A549 (cell line): Measurements from ENCODE around the gene NADK. TPM values are rescaled to one million over a fixed set of nuclear protein-coding genes. Genes with fewer than 3 reads are reported as not detected.
"Not testable (repeated sequence)": the region's sequence is repeated elsewhere in the genome, so short reads cannot be mapped to it uniquely, and the experiment has no call there.

Experiments
- ATAC-seq, 2 experiments: fragments of 200-7000 bp in 1 of 2; fragments of >200 bp in 1 of 2; cut with Nextera tagmentation in 1 of 2; cut with Tn5 transposase in 1 of 2; 3 replicates each; pipeline versions ENCODE4 v1.8.0 to v1.9.1; 2018 to 2020; ENCODE audit warnings: mild to moderate bottlenecking in 1 of 2, moderate library complexity in 1 of 2
- CTCF ChIA-PET: fragments of 300-600 bp; sonication (Branson Sonifier 250); formaldehyde crosslinking; extraction: SDS; loops from one replicate; lab custom pipeline; 2021; ENCODE audit warnings: antibody characterized with exemption, inconsistent platforms; lab: Yijun Ruan, JAX
- POLR2A ChIA-PET: fragments of 350-600 bp; formaldehyde crosslinking; extraction: SDS; loops from one replicate; lab custom pipeline; 2021; ENCODE audit warnings: antibody characterized with exemption, inconsistent platforms; lab: Yijun Ruan, JAX
- DNase-seq, 2 experiments: peaks; one replicate each; pipeline versions ENCODE4 v3.0.0 to v3.0.0-alpha.2; 2011 to 2016; ENCODE audit warnings: low read depth in 1 of 2, low spot score in 1 of 2
- FAIRE-seq: peaks from 2 replicates; lab custom pipeline; 2011; peaks lifted over from hg19 to GRCh38; lab: Jason Lieb, UNC
- H3K27ac ChIP-seq, 2 experiments: fragments of >200 bp; sonication (Bioruptor Twin); formaldehyde crosslinking; 3 replicates each; pipeline ENCODE4 v1.5.1; 2016 to 2017
- H3K4me1 ChIP-seq: fragments of >200 bp; sonication (Bioruptor Twin); formaldehyde crosslinking; 3 replicates; pipeline ENCODE4 v1.6.1; 2016
- H3K4me2 ChIP-seq: fragments of >200 bp; sonication (Bioruptor Twin); formaldehyde crosslinking; 3 replicates; pipeline ENCODE4 v1.6.1; 2016
- H3K4me3 ChIP-seq: fragments of >200 bp; sonication (Bioruptor Twin); formaldehyde crosslinking; 3 replicates; pipeline ENCODE4 v1.5.1; 2016
- H3K9me3 ChIP-seq: fragments of >200 bp; sonication (Bioruptor Twin); formaldehyde crosslinking; 3 replicates; pipeline ENCODE4 v1.6.1; 2016
- CHD2 ChIP-seq: fragments of 150-350 bp; IDR thresholded peaks from 2 replicates; pipeline ENCODE4 v1.6.1; 2014; ENCODE audit warnings: low read length; ENCODE audit not compliant: partially characterized antibody
- CHD4 ChIP-seq: fragments of 200-600 bp; sonication (generic); IDR thresholded peaks from 2 replicates; pipeline ENCODE4 v1.6.1; 2016; ENCODE audit warnings: antibody characterized with exemption, mild to moderate bottlenecking, borderline replicate concordance
- E2F6 ChIP-seq: IDR thresholded peaks from 2 replicates; pipeline ENCODE4 v1.6.1; 2012; ENCODE audit warnings: low read depth, borderline replicate concordance
- EHMT2 ChIP-seq: fragments of 200-600 bp; sonication (generic); IDR thresholded peaks from 2 replicates; pipeline ENCODE4 v1.6.1; 2016; ENCODE audit warnings: antibody characterized with exemption, low read depth, mild to moderate bottlenecking, moderate library complexity
- EP300 ChIP-seq, 2 experiments: fragments of >200 bp; sonication (Bioruptor Twin); formaldehyde crosslinking; IDR thresholded peaks; 2 replicates in 1 of 2; 3 replicates in 1 of 2; pipeline ENCODE4 v1.6.1; 2016 to 2017
- FOSL2 ChIP-seq, 2 experiments: fragments of 450-650 bp in 1 of 2; fragments of >200 bp in 1 of 2; sonication (Bioruptor Twin) in 1 of 2; formaldehyde crosslinking; IDR thresholded peaks; 2 replicates each; pipeline versions ENCODE4 v1.5.0 to v1.6.1; 2016 to 2020; ENCODE audit warnings: mild to moderate bottlenecking in 1 of 2, moderate library complexity in 1 of 2
- FOXS1 ChIP-seq: fragments of 250-450 bp; sonication (Bioruptor Pico); IDR thresholded peaks from 2 replicates; pipeline ENCODE4 v1.5.0; 2020; ENCODE audit warnings: mild to moderate bottlenecking, moderate library complexity
- HOXB13 ChIP-seq: fragments of 250-450 bp; sonication (Bioruptor Pico); IDR thresholded peaks from 2 replicates; pipeline ENCODE4 v1.5.0; 2020; ENCODE audit warnings: low read depth, mild to moderate bottlenecking, moderate library complexity
- JUN ChIP-seq, 2 experiments: fragments of >200 bp; sonication (Bioruptor Twin); formaldehyde crosslinking; IDR thresholded peaks; 2 replicates in 1 of 2; 3 replicates in 1 of 2; pipeline ENCODE4 v1.6.1; 2016 to 2017
- NR3C1 ChIP-seq: fragments of >200 bp; sonication (Bioruptor Twin); formaldehyde crosslinking; IDR thresholded peaks from 3 replicates; pipeline ENCODE4 v1.6.1; 2017
- PBX3 ChIP-seq: IDR thresholded peaks from 2 replicates; pipeline ENCODE4 v1.6.1; 2012
- RARB ChIP-seq: fragments of 250-450 bp; sonication (Bioruptor Pico); IDR thresholded peaks from 2 replicates; pipeline ENCODE4 v1.8.0; 2021; ENCODE audit warnings: mild to moderate bottlenecking, moderate library complexity
- RCOR1 ChIP-seq: fragments of 150-350 bp; IDR thresholded peaks from 2 replicates; pipeline ENCODE4 v1.6.1; 2014; ENCODE audit warnings: antibody characterized with exemption, low read length, low read depth
- RNF2 ChIP-seq: fragments of 200-600 bp; sonication (generic); IDR thresholded peaks from 2 replicates; pipeline ENCODE4 v1.6.1; 2016; ENCODE audit warnings: low read depth, mild to moderate bottlenecking, antibody characterized with exemption, moderate library complexity, borderline replicate concordance
- SREBF2 ChIP-seq: fragments of 450-650 bp; IDR thresholded peaks from 2 replicates; pipeline ENCODE4 v1.6.1; 2014; ENCODE audit warnings: mild to moderate bottlenecking, moderate library complexity
- ZNF302 ChIP-seq: fragments of 250-450 bp; sonication (Bioruptor Pico); IDR thresholded peaks from 2 replicates; pipeline ENCODE4 v1.9.0; 2021; ENCODE audit warnings: inconsistent platforms, mild to moderate bottlenecking, moderate library complexity
- WGBS: methylation state at CpG from one replicate; pipeline ENCODE4 v1.1.6; 2017; ENCODE audit errors: missing lambda C conversion rate; 5-methylcytosine and 5-hydroxymethylcytosine counted together
- polyA plus RNA-seq, 4 experiments: library from polyadenylated mRNA; depleted of rRNA in 3 of 4; stranded (reverse); fragments of >200 nt; fragmentation: RNase III in 1 of 4; extraction: RNeasy Plus Mini Kit Qiagen cat#74134 plus additional on column Dnase treatment in 1 of 4; gene quantifications; 2 replicates in 3 of 4; 3 replicates in 1 of 4; pipeline ENCODE4 v1.2.3, GENCODE V29; 2011 to 2017

NADK gene
- polyA plus RNA-seq, 2 of the 4 experiments (the other 2 are of a cell fraction), result 35.8 to 38.4 TPM

GRCh38 chr1:1732381-1732780, 45.9 kb downstream of the NADK start:
- no peaks in the 10 kb centered on the region for H3K9me3 ChIP-seq
- FAIRE-seq (no peak), ATAC-seq (no peak), DNase-seq (no peak)
- POLR2A ChIA-PET, result no interaction called here
- no peak overlapping the region for H3K4me3 ChIP-seq
- H3K27ac ChIP-seq, result no peak overlapping the region
- H3K4me2 ChIP-seq, result no peak overlapping the region
- CTCF ChIA-PET, result no interaction called here
- no peaks in the 10 kb centered on the region for H3K4me1 ChIP-seq
- 93% methylated on average over 17 of the region's 17 CpGs for WGBS
- TF ChIP-seq CHD2, result no peak
- TF ChIP-seq EHMT2, result no peak
- no peak for TF ChIP-seq RNF2
- TF ChIP-seq RCOR1, result no peak
- no peak for TF ChIP-seq PBX3
- no peak for TF ChIP-seq RARB (CRISPR knock-in tag)
- TF ChIP-seq HOXB13 (CRISPR knock-in tag), result no peak
- TF ChIP-seq NR3C1, result no peak
- no peak for TF ChIP-seq E2F6
- TF ChIP-seq SREBF2, result no peak
- TF ChIP-seq EP300 (IDR thresholded peaks at IDR 0.05), result no peak
- TF ChIP-seq ZNF302 (CRISPR knock-in tag), result no peak
- no peak for TF ChIP-seq JUN (IDR thresholded peaks at IDR 0.05)
- TF ChIP-seq CHD4, result no peak

- no peak overlapping the region for H3K4me2 ChIP-seq
- H3K4me1 ChIP-seq, result no peaks in the 10 kb centered on the region
- 90% methylated on average over 14 of the region's 17 CpGs for WGBS
- ChIA-PET POLR2A (no interaction called here), CTCF (no interaction called here)
- H3K4me3 ChIP-seq, result no peak overlapping the region
- no peak for FAIRE-seq
- no peak for DNase-seq
- no peak overlapping the region for H3K27ac ChIP-seq
- TF ChIP-seq FOXS1, result no peak
- no peak for TF ChIP-seq EP300 (IDR thresholded peaks at IDR 0.05)
- TF ChIP-seq FOSL2 (IDR thresholded peaks at IDR 0.05), result no peak
- no peak for TF ChIP-seq FOSL2 (CRISPR knock-in tag; IDR thresholded peaks at IDR 0.05)
- no peaks in the 10 kb centered on the region for H3K9me3 ChIP-seq
- no peak for ATAC-seq
These were observed 47.4 kb downstream of the NADK start for GRCh38 chr1:1730870-1731269.

GRCh38 chr1:1730230-1730629, 48.0 kb downstream of the NADK start:
- H3K9me3 ChIP-seq, CTCF ChIA-PET, H3K27ac ChIP-seq, H3K4me2 ChIP-seq, H3K4me3 ChIP-seq, H3K4me1 ChIP-seq, DNase-seq, FAIRE-seq, POLR2A ChIA-PET: not testable (repeated sequence)
- 0 out of 6 replicates have a peak, but pooled peaks of 1 of the 2 experiments have one; percentile 13 for ATAC-seq
- WGBS, result 98% methylated on average over 8 of the region's 13 CpGs

GRCh38 chr1:1729116-1729816, 49.0 kb downstream of the NADK start:
- H3K9me3 ChIP-seq, H3K4me3 ChIP-seq, DNase-seq, POLR2A ChIA-PET, H3K27ac ChIP-seq, FAIRE-seq, H3K4me2 ChIP-seq, H3K4me1 ChIP-seq, CTCF ChIA-PET, ATAC-seq: not testable (repeated sequence)
- WGBS, result 94% methylated on average over 16 of the region's 18 CpGs

GRCh38 chr1:1728308-1729005, 49.8 kb downstream of the NADK start:
- H3K4me3 ChIP-seq, DNase-seq, ATAC-seq, H3K9me3 ChIP-seq, H3K4me1 ChIP-seq, CTCF ChIA-PET, H3K4me2 ChIP-seq, POLR2A ChIA-PET, FAIRE-seq, H3K27ac ChIP-seq: not testable (repeated sequence)
- 62% methylated on average over 14 of the region's 14 CpGs for WGBS

GRCh38 chr1:1727131-1727651, 51.1 kb downstream of the NADK start:
- 90% methylated on average over 11 of the region's 12 CpGs for WGBS
- H3K27ac ChIP-seq, POLR2A ChIA-PET, H3K4me2 ChIP-seq, ATAC-seq, H3K4me1 ChIP-seq, DNase-seq, H3K4me3 ChIP-seq, FAIRE-seq, H3K9me3 ChIP-seq: not testable (repeated sequence)
- CTCF ChIA-PET, result interaction anchor here (0.6 kb wide), 1 partner anchor 223 kb away, joined by 3 read pairs; no protein-coding TSS in a partner anchor

- H3K4me2 ChIP-seq, H3K27ac ChIP-seq, ATAC-seq, CTCF ChIA-PET, H3K4me3 ChIP-seq, H3K9me3 ChIP-seq, DNase-seq, POLR2A ChIA-PET, FAIRE-seq, H3K4me1 ChIP-seq: not testable (repeated sequence)
- WGBS, result 97% methylated on average over 17 of the region's 17 CpGs
These were observed 52.2 kb downstream of the NADK start for GRCh38 chr1:1726088-1726487.
